SHP77 treated with DMSO at 0.1 percent for 48 hours (cell line): ENCODE measurements around the gene TARDBP.
A peak's percentile ranks its signal among the peaks of the same experiment; 100 is the strongest.
"Not testable (repeated sequence)": the region's sequence is repeated elsewhere in the genome, so short reads cannot be mapped to it uniquely, and the experiment has no call there.

Experiments
- DNase-seq: peaks from one replicate; lab custom pipeline; 2025; lab: John Stamatoyannopoulos, UW

The TARDBP gene

GRCh38 chr1:11012260-11013159 is at the start of gene TARDBP:
TARDBP (plus strand) TSS chr1:11012654; CDS start chr1:11013728, 1,074 bp downstream.
- DNase-seq: peak; percentile 77

GRCh38 chr1:10965546-10966226 is 46.8 kb upstream of the TARDBP start:
- no peak for DNase-seq

GRCh38 chr1:10967090-10967489 is 45.4 kb upstream of the TARDBP start:
- DNase-seq: no peak

GRCh38 chr1:10968411-10968826 is 44.0 kb upstream of the TARDBP start:
- peak; percentile 76 for DNase-seq

- no peak for DNase-seq
These were observed 43.0 kb upstream of the TARDBP start for GRCh38 chr1:10969267-10969970.

GRCh38 chr1:10969971-10970332 is 42.5 kb upstream of the TARDBP start:
- DNase-seq: no peak

GRCh38 chr1:10973552-10973951 is 38.9 kb upstream of the TARDBP start:
- DNase-seq: peak; percentile 61

- DNase-seq: no peak
These were observed 38.2 kb upstream of the TARDBP start for GRCh38 chr1:10973956-10974881.

GRCh38 chr1:10975567-10976326 is 36.7 kb upstream of the TARDBP start:
- no peak for DNase-seq

GRCh38 chr1:10978719-10979118 is 33.7 kb upstream of the TARDBP start:
- DNase-seq: no peak

- no peak for DNase-seq
These were observed 33.0 kb upstream of the TARDBP start for GRCh38 chr1:10979483-10979920.

GRCh38 chr1:10980094-10980577 is 32.3 kb upstream of the TARDBP start:
- DNase-seq: no peak

GRCh38 chr1:10980841-10981727 is 31.4 kb upstream of the TARDBP start:
- DNase-seq: no peak

GRCh38 chr1:10986525-10986890 is 25.9 kb upstream of the TARDBP start:
- DNase-seq: no peak

GRCh38 chr1:10987840-10988417 is 24.5 kb upstream of the TARDBP start:
- no peak for DNase-seq

GRCh38 chr1:10989095-10989494 is 23.4 kb upstream of the TARDBP start:
- DNase-seq: no peak

- DNase-seq: not testable (repeated sequence)
These were observed 22.4 kb upstream of the TARDBP start for GRCh38 chr1:10989920-10990516.

- no peak for DNase-seq
These were observed 21.6 kb upstream of the TARDBP start for GRCh38 chr1:10990828-10991227.

GRCh38 chr1:10992004-10992403 is 20.4 kb upstream of the TARDBP start:
- DNase-seq: not testable (repeated sequence)
